Caco-2 (cell line): ENCODE results near the gene CSTPP1. TPM values are rescaled to one million over a fixed set of nuclear protein-coding genes. Genes with fewer than 3 reads are reported as not detected.

ENCODE experiments used
- BruUV-seq: library from RNA; stranded (reverse); fragments of 400-500 nt; replicated peaks from 2 replicates; lab custom pipeline; 2021; lab: Mats Ljungman, UMichigan
- CTCF ChIA-PET: fragments of 300-600 bp; sonication (Branson Sonifier 250); formaldehyde crosslinking; loops from one replicate; lab custom pipeline; 2022; ENCODE audit warnings: antibody characterized with exemption; lab: Charles Lee
- POLR2A ChIA-PET: fragments of 300-600 bp; sonication (Branson Sonifier 250); formaldehyde crosslinking; loops from one replicate; lab custom pipeline; 2022; ENCODE audit warnings: antibody characterized with exemption; lab: Charles Lee
- DNase-seq, 2 experiments: peaks; one replicate each; pipeline versions ENCODE4 v3.0.0 to v3.0.0-alpha.2; 2020 to 2022
- H3K27me3 ChIP-seq: replicated peaks from 2 replicates; pipeline ENCODE4 v1.6.0; 2011; ENCODE audit warnings: low read length; ENCODE audit not compliant: control insufficient read depth, insufficient read depth
- H3K36me3 ChIP-seq: 2 replicates; pipeline ENCODE4 v1.5.1; 2011; ENCODE audit warnings: low read length; ENCODE audit not compliant: control insufficient read depth, insufficient read depth
- H3K4me1 ChIP-seq: fragments of 250-450 bp; sonication (Bioruptor Pico); 2 replicates; pipeline ENCODE4 v1.5.1; 2020; ENCODE audit warnings: mild to moderate bottlenecking
- H3K4me3 ChIP-seq: 2 replicates; pipeline ENCODE4 v1.5.1; 2011; ENCODE audit warnings: low read depth, mild to moderate bottlenecking, control low read depth, low read length
- H3K9me3 ChIP-seq: fragments of 250-450 bp; sonication (Bioruptor Pico); 2 replicates; pipeline ENCODE4 v1.5.1; 2020; ENCODE audit warnings: mild to moderate bottlenecking, moderate library complexity
- H3K27ac Mint-ChIP-seq: one replicate; pipeline ENCODE4 v1.8.0; 2022; ENCODE audit warnings: mixed read lengths; ENCODE audit not compliant: unreplicated experiment
- H3K27me3 Mint-ChIP-seq: one replicate; pipeline ENCODE4 v1.8.0; 2022; ENCODE audit warnings: mixed read lengths; ENCODE audit not compliant: insufficient read depth, unreplicated experiment
- H3K36me3 Mint-ChIP-seq: one replicate; pipeline ENCODE4 v1.8.0; 2022; ENCODE audit warnings: mild to moderate bottlenecking, mixed read lengths; ENCODE audit not compliant: insufficient read depth, unreplicated experiment
- H3K4me1 Mint-ChIP-seq: one replicate; pipeline ENCODE4 v1.8.0; 2022; ENCODE audit warnings: low read depth, mixed read lengths; ENCODE audit not compliant: unreplicated experiment
- H3K4me3 Mint-ChIP-seq: one replicate; pipeline ENCODE4 v1.8.0; 2022; ENCODE audit warnings: mild to moderate bottlenecking, moderate library complexity, mixed read lengths; ENCODE audit not compliant: unreplicated experiment
- H3K9me3 Mint-ChIP-seq: one replicate; pipeline ENCODE4 v1.8.0; 2022; ENCODE audit warnings: mixed read lengths; ENCODE audit not compliant: unreplicated experiment
- intact Hi-C: fragments of 100-400 bp; cut with micrococcal nuclease; formaldehyde crosslinking; loops from one replicate; pipeline ENCODE4 v1.10.0; 2022; ENCODE audit not compliant: unreplicated experiment
- total RNA-seq: library from RNA; stranded (reverse); gene quantifications from 2 replicates; pipeline ENCODE4 v1.2.3, GENCODE V29; 2022
- TF ChIP-seq, protein P1 (sequence below), 2 experiments: fragments of 200-600 bp in 1 of 2; IDR thresholded peaks; 1 replicate in 1 of 2; 2 replicates in 1 of 2; pipeline versions ENCODE4 v1.5.1 to v1.8.0; 2011 to 2022; ENCODE audit warnings: antibody characterized with exemption in 1 of 2, control low read depth in 1 of 2, inconsistent platforms in 1 of 2, low read depth in 1 of 2, low read length in 1 of 2, mild to moderate bottlenecking in 1 of 2, moderate library complexity in 1 of 2; ENCODE audit not compliant: insufficient read depth in 1 of 2, severe bottlenecking in 1 of 2, unreplicated experiment in 1 of 2

The CSTPP1 gene
- total RNA-seq, 1 experiment from 2014 or later, result 22.9 TPM

- POLR2A ChIA-PET, result no interaction called here
- no peaks in the 10 kb centered on the region for H3K27me3 Mint-ChIP-seq
- intact Hi-C loops, result no loop called here
Measured at GRCh38 chr11:46917762-46918082, 18.8 kb upstream of the CSTPP1 start.

GRCh38 chr11:46918083-46918787 lies 18.3 kb upstream of the CSTPP1 start, which contains the start of gene LRP4:
Gene LRP4 (minus strand): TSS chr11:46918550. CDS start chr11:46918379, 171 bp downstream.
- peak; percentile 53 to 79 for DNase-seq
- ChIA-PET POLR2A (no interaction called here), CTCF (interaction anchor here (1.5 kb wide), 1 partner anchor 235 kb away, joined by 16 read pairs; no protein-coding TSS in a partner anchor)
- H3K9me3 ChIP-seq, result no peaks in the 10 kb centered on the region
- peak within 1 kb of the TSS; percentile 88 for H3K4me3 Mint-ChIP-seq
- BruUV-seq, result no TSS peak
- no peaks in the 10 kb centered on the region for H3K27me3 ChIP-seq
- H3K4me1 Mint-ChIP-seq, result peaks cover 20% of the 10 kb centered on the region
- peaks cover 15% of the 10 kb centered on the region for H3K36me3 Mint-ChIP-seq
- intact Hi-C loops, result no loop called here
- H3K4me3 ChIP-seq, result peak within 1 kb of the TSS; percentile 74
- H3K27ac Mint-ChIP-seq, result peak within 1 kb of the TSS; percentile 51
- H3K4me1 ChIP-seq, result peaks cover 11% of the 10 kb centered on the region; the same call in 1 of the 2 replicates
- TF ChIP-seq, protein P1, sequence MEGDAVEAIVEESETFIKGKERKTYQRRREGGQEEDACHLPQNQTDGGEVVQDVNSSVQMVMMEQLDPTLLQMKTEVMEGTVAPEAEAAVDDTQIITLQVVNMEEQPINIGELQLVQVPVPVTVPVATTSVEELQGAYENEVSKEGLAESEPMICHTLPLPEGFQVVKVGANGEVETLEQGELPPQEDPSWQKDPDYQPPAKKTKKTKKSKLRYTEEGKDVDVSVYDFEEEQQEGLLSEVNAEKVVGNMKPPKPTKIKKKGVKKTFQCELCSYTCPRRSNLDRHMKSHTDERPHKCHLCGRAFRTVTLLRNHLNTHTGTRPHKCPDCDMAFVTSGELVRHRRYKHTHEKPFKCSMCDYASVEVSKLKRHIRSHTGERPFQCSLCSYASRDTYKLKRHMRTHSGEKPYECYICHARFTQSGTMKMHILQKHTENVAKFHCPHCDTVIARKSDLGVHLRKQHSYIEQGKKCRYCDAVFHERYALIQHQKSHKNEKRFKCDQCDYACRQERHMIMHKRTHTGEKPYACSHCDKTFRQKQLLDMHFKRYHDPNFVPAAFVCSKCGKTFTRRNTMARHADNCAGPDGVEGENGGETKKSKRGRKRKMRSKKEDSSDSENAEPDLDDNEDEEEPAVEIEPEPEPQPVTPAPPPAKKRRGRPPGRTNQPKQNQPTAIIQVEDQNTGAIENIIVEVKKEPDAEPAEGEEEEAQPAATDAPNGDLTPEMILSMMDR (IDR thresholded peaks at IDR 0.05; ENCODE audit: insufficient read depth in 1 of 2, low read depth in 1 of 2, low read length in 1 of 2, severe bottlenecking in 1 of 2, unreplicated experiment in 1 of 2), result peak in 1 of 2 experiments; percentile 8
- H3K27me3 Mint-ChIP-seq, result no peaks in the 10 kb centered on the region
- H3K9me3 Mint-ChIP-seq, result no peaks in the 10 kb centered on the region
- no peaks in the 10 kb centered on the region for H3K36me3 ChIP-seq

More at GRCh38 chr11:46917762-46918082, 18.8 kb upstream of the CSTPP1 start:
- CTCF ChIA-PET, result interaction anchor here (1.3 to 2.9 kb wide), 3 partner anchors 19 to 235 kb away, joined by 4 to 19 read pairs (median 11); partner anchors contain the start of gene CSTPP1
- TF ChIP-seq, protein P1 (IDR thresholded peaks at IDR 0.05; ENCODE audit: insufficient read depth in 1 of 2, low read depth in 1 of 2, low read length in 1 of 2, severe bottlenecking in 1 of 2, unreplicated experiment in 1 of 2), result no peak
- Mint-ChIP-seq H3K4me1 (peaks cover 20% of the 10 kb centered on the region), H3K36me3 (peaks cover 15% of the 10 kb centered on the region), H3K9me3 (no peaks in the 10 kb centered on the region), H3K27ac (no peak overlapping the region), H3K4me3 (peak overlapping the region; percentile 88)
- H3K4me3 ChIP-seq, result peak overlapping the region; percentile 74
- no TSS peak for BruUV-seq
- no peaks in the 10 kb centered on the region for H3K36me3 ChIP-seq
- H3K4me1 ChIP-seq, result peaks cover 11% of the 10 kb centered on the region; the same call in 1 of the 2 replicates
- H3K9me3 ChIP-seq, result no peaks in the 10 kb centered on the region
- DNase-seq, result no peak
- no peaks in the 10 kb centered on the region for H3K27me3 ChIP-seq

- Histone ChIP-seq H3K27me3 (no peaks in the 10 kb centered on the region), H3K9me3 (no peaks in the 10 kb centered on the region), H3K36me3 (no peaks in the 10 kb centered on the region), H3K4me3 (peak overlapping the region; percentile 74), H3K4me1 (peaks cover 11% of the 10 kb centered on the region; the same call in 1 of the 2 replicates)
- Mint-ChIP-seq H3K27ac (peak overlapping the region; percentile 51), H3K36me3 (peaks cover 15% of the 10 kb centered on the region), H3K9me3 (no peaks in the 10 kb centered on the region), H3K4me3 (peak overlapping the region; percentile 76), H3K27me3 (no peaks in the 10 kb centered on the region), H3K4me1 (peaks cover 20% of the 10 kb centered on the region)
- ChIA-PET POLR2A (no interaction called here), CTCF (interaction anchor here (1.5 kb wide), 1 partner anchor 234 kb away, joined by 16 read pairs; no protein-coding TSS in a partner anchor)
- no TSS peak for BruUV-seq
- intact Hi-C loops, result no loop called here
- TF ChIP-seq, protein P1 (IDR thresholded peaks at IDR 0.05; ENCODE audit: insufficient read depth in 1 of 2, low read depth in 1 of 2, low read length in 1 of 2, severe bottlenecking in 1 of 2, unreplicated experiment in 1 of 2), result no peak
- DNase-seq, result no peak
Measured at GRCh38 chr11:46918788-46919513, 17.6 kb upstream of the CSTPP1 start.
